Keratinocyte (primary cell): Measurements from ENCODE around the gene TIRAP. TPM values are rescaled to one million over a fixed set of nuclear protein-coding genes. Genes with fewer than 3 reads are reported as not detected.
"Not testable (repeated sequence)": the region's sequence is repeated elsewhere in the genome, so short reads cannot be mapped to it uniquely, and the experiment has no call there.

ENCODE experiments used
- DNase-seq: peaks from one replicate; pipeline ENCODE4 v3.0.0-alpha.2; 2011; ENCODE audit warnings: low read depth, missing footprints, low spot score
- FAIRE-seq: peaks from 2 replicates; lab custom pipeline; 2011; peaks lifted over from hg19 to GRCh38; lab: Jason Lieb, UNC
- H2AFZ ChIP-seq: 2 replicates; pipeline ENCODE4 v1.6.0; 2012; ENCODE audit warnings: low read length, control low read depth, inconsistent platforms; ENCODE audit not compliant: control insufficient read depth
- H3K27ac ChIP-seq: 2 replicates; pipeline ENCODE4 v1.5.1; 2011; ENCODE audit warnings: low read length; ENCODE audit not compliant: control insufficient read depth, insufficient read depth
- H3K27me3 ChIP-seq: 3 replicates; pipeline ENCODE4 v1.6.0; 2011; ENCODE audit warnings: low read length; ENCODE audit not compliant: control insufficient read depth, insufficient read depth; ENCODE audit errors: extremely low read depth
- H3K36me3 ChIP-seq, 2 experiments: 2 replicates in 1 of 2; 3 replicates in 1 of 2; pipeline ENCODE4 v1.5.1; 2011; ENCODE audit warnings: low read length in 2 of 2, mild to moderate bottlenecking in 1 of 2; ENCODE audit not compliant: control insufficient read depth in 2 of 2, insufficient read depth in 2 of 2; ENCODE audit errors: extremely low read depth in 1 of 2
- H3K4me1 ChIP-seq: 3 replicates; pipeline ENCODE4 v1.5.1; 2011; ENCODE audit warnings: low read length; ENCODE audit not compliant: control insufficient read depth, insufficient read depth; ENCODE audit errors: extremely low read depth
- H3K4me2 ChIP-seq: 3 replicates; pipeline ENCODE4 v1.6.0; 2011; ENCODE audit warnings: low read depth, low read length; ENCODE audit not compliant: control insufficient read depth, insufficient read depth; ENCODE audit errors: extremely low read depth
- H3K4me3 ChIP-seq, 3 experiments: fragments of 200-600 bp in 1 of 3; sonication (generic) in 1 of 3; 2 replicates in 2 of 3; 3 replicates in 1 of 3; pipeline ENCODE4 v1.5.1; 2011 to 2016; ENCODE audit warnings: low read length in 3 of 3, mild to moderate bottlenecking in 3 of 3, control low read depth in 2 of 3, inconsistent platforms in 1 of 3, low read depth in 1 of 3, mixed read lengths in 1 of 3, mixed run types in 1 of 3, moderate library complexity in 1 of 3; ENCODE audit not compliant: control insufficient read depth in 2 of 3, insufficient read depth in 2 of 3; ENCODE audit errors: extremely low read depth in 1 of 3
- H3K79me2 ChIP-seq: 2 replicates; pipeline ENCODE4 v1.6.0; 2012; ENCODE audit warnings: low read length; ENCODE audit not compliant: control insufficient read depth, insufficient read depth
- H3K9ac ChIP-seq: 3 replicates; pipeline ENCODE4 v1.6.0; 2011; ENCODE audit warnings: low read length; ENCODE audit not compliant: control insufficient read depth, insufficient read depth; ENCODE audit errors: extremely low read depth
- H3K9me1 ChIP-seq: 3 replicates; pipeline ENCODE4 v1.6.0; 2011; ENCODE audit warnings: low read length; ENCODE audit not compliant: control insufficient read depth, insufficient read depth; ENCODE audit errors: extremely low read depth
- H3K9me3 ChIP-seq: 2 replicates; pipeline ENCODE4 v1.5.1; 2012; ENCODE audit warnings: low read depth, low read length; ENCODE audit not compliant: control insufficient read depth
- H4K20me1 ChIP-seq: 3 replicates; pipeline ENCODE4 v1.6.0; 2011; ENCODE audit warnings: low read length; ENCODE audit not compliant: control insufficient read depth, insufficient read depth; ENCODE audit errors: extremely low read depth
- CTCF ChIP-seq, 3 experiments: IDR thresholded peaks in 1 of 3; conservative IDR thresholded peaks in 1 of 3; optimal IDR thresholded peaks in 1 of 3; 2 replicates in 2 of 3; 3 replicates in 1 of 3; pipeline versions ENCODE3 to v1.5.1; 2011; ENCODE audit warnings: low read length in 3 of 3, mild to moderate bottlenecking in 3 of 3, moderate library complexity in 2 of 3, control low read depth in 1 of 3, inconsistent platforms in 1 of 3; ENCODE audit not compliant: insufficient read depth in 2 of 3; ENCODE audit errors: extremely low read depth in 1 of 3
- EZH2 ChIP-seq: IDR thresholded peaks from one replicate; pipeline ENCODE4 v1.6.1; 2012; ENCODE audit warnings: inconsistent platforms, mild to moderate bottlenecking, low read length, moderate library complexity
- dilution Hi-C: fragments of 300-500 bp; cut with MboI; formaldehyde crosslinking; loops from one replicate; pipeline ENCODE4 v1.7.0; 2020; ENCODE audit warnings: low sequenced_read_pairs; ENCODE audit not compliant: extremely low pct_ligation_motif_present
- polyA plus RNA-seq, 5 experiments: library from polyadenylated mRNA; depleted of rRNA in 3 of 5; stranded (reverse) in 3 of 5; stranded (forward) in 1 of 5; unstranded in 1 of 5; fragments of >200 nt; gene quantifications; 1 replicate in 1 of 5; 2 replicates in 3 of 5; 3 replicates in 1 of 5; pipeline versions ENCODE4 v1.2.1 to v1.2.3, GENCODE V29; 2011 to 2012; ENCODE audit warnings: missing spikeins in 2 of 5, low read depth in 1 of 5, low replicate concordance in 1 of 5

TIRAP gene
- polyA plus RNA-seq, 1 donor (not counting 4 experiments of a cell fraction or from before 2014, with no cell fraction given): 3.2 TPM

- no peak for FAIRE-seq
- H3K4me2 ChIP-seq: no peak overlapping the region
- TF ChIP-seq EZH2 (no peak), CTCF (optimal IDR thresholded peaks at IDR 0.05 in 1 of 3, IDR thresholded peaks at IDR 0.05 in 1 of 3, conservative IDR thresholded peaks at IDR 0.05 in 1 of 3; ENCODE audit: extremely low read depth in 1 of 3, insufficient read depth in 2 of 3, low read length in 3 of 3) (no peak)
- DNase-seq: no peak
- H3K36me3 ChIP-seq: peaks cover 3 to 11% of the 10 kb centered on the region in 2 experiments
- no peaks in the 10 kb centered on the region for H3K79me2 ChIP-seq
- no peaks in the 10 kb centered on the region for H3K9me1 ChIP-seq
- no peaks in the 10 kb centered on the region for H3K27me3 ChIP-seq
- no peaks in the 10 kb centered on the region for H4K20me1 ChIP-seq
- H3K4me1 ChIP-seq: no peaks in the 10 kb centered on the region
- H3K9ac ChIP-seq: no peak overlapping the region
- H3K9me3 ChIP-seq: no peaks in the 10 kb centered on the region
- dilution Hi-C loops: no loop called here
- H3K27ac ChIP-seq: no peak overlapping the region
- no peak overlapping the region for H3K4me3 ChIP-seq
- H2AFZ ChIP-seq: no peak overlapping the region
Observed at GRCh38 chr11:126254819-126255218, 28.1 kb upstream of the TIRAP start.

- H3K4me1 ChIP-seq, H3K9me3 ChIP-seq, H3K4me3 ChIP-seq, H2AFZ ChIP-seq, H3K9me1 ChIP-seq, H4K20me1 ChIP-seq, dilution Hi-C loops, H3K79me2 ChIP-seq, H3K27ac ChIP-seq, H3K27me3 ChIP-seq, FAIRE-seq, H3K4me2 ChIP-seq, DNase-seq, H3K9ac ChIP-seq: not testable (repeated sequence)
- peaks cover 3 to 11% of the 10 kb centered on the region in 2 experiments for H3K36me3 ChIP-seq
Observed at GRCh38 chr11:126255507-126255906, 27.4 kb upstream of the TIRAP start.

- Histone ChIP-seq H3K9me1 (no peaks in the 10 kb centered on the region), H3K9me3 (no peaks in the 10 kb centered on the region), H4K20me1 (no peaks in the 10 kb centered on the region), H2AFZ (no peak overlapping the region), H3K4me3 (no peak overlapping the region), H3K79me2 (no peaks in the 10 kb centered on the region), H3K4me1 (no peaks in the 10 kb centered on the region), H3K4me2 (no peak overlapping the region), H3K36me3 (peaks cover 3 to 14% of the 10 kb centered on the region in 2 experiments), H3K27ac (no peak overlapping the region), H3K27me3 (no peaks in the 10 kb centered on the region), H3K9ac (no peak overlapping the region)
- no peak for FAIRE-seq
- DNase-seq: no peak
- TF ChIP-seq CTCF (optimal IDR thresholded peaks at IDR 0.05 in 1 of 3, IDR thresholded peaks at IDR 0.05 in 1 of 3, conservative IDR thresholded peaks at IDR 0.05 in 1 of 3; ENCODE audit: extremely low read depth in 1 of 3, insufficient read depth in 2 of 3, low read length in 3 of 3): no peak
- TF ChIP-seq EZH2: no peak
- dilution Hi-C loops: no loop called here
Observed at GRCh38 chr11:126256216-126256615, 26.7 kb upstream of the TIRAP start.
